K562 treated with DMSO at 1 percent for 48 hours (cell line): ENCODE data around the gene LIPH. TPM values are rescaled to one million over a fixed set of nuclear protein-coding genes. Genes with fewer than 3 reads are reported as not detected.

Experiments
- total RNA-seq: library from RNA; unstranded; fragments of 300-600 nt; gene quantifications from 2 replicates; pipeline ENCODE4 v1.2.3, GENCODE V29; 2022; ENCODE audit warnings: low replicate concordance; ENCODE audit errors: extremely low read depth

LIPH gene
- total RNA-seq, result not detected in 2 replicates

GRCh38 chr3:185552358-185552877, at the start of gene LIPH:
TSS of gene LIPH (minus strand) at chr3:185552588. CDS start at chr3:185552471, 117 bp downstream.

DNA sequence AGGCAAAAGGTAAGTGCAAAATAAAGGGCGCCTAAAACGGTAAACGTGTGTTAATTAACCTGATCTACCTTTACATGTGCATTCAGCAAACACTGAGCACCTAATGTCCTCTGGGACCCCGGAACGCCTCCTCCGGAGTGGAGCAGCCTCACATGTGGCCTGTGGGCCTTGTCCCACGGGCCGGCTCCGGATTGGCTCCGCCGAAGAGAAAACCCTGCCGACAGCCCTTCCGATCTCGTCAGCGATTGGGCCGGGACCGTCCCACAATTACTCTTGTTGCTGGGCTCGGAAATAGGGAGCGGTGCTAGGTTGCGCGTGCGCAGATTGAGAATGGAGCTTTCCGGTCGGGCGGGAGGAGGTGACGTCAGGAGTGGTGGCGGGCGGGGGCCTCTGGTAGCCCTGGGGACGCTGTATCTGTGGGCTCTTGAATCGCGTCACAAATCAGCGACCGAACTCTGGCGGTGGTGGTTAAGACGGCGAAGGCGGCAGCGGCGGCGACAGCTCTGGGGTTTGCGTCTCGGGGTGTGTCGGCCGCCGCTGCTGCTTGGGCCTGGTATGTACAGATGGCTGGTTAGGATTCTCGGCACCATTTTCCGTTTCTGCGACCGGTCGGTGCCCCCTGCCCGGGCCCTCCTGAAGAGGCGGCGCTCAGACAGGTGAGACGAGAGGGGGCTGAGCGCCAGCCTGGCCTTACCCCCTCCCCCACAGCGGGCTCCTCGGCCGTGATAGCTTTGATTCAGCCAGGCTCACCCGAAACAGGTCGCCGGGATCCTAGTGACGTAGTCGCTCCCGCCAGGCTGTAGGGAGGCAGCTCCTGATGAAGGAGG, 33.7 kb upstream of the LIPH start, which contains the start of gene SENP2:
Gene SENP2 (plus strand): TSS at position 437 of the 827 bp plus-strand sequence. CDS start 119 bp downstream, at position 556.

DNA sequence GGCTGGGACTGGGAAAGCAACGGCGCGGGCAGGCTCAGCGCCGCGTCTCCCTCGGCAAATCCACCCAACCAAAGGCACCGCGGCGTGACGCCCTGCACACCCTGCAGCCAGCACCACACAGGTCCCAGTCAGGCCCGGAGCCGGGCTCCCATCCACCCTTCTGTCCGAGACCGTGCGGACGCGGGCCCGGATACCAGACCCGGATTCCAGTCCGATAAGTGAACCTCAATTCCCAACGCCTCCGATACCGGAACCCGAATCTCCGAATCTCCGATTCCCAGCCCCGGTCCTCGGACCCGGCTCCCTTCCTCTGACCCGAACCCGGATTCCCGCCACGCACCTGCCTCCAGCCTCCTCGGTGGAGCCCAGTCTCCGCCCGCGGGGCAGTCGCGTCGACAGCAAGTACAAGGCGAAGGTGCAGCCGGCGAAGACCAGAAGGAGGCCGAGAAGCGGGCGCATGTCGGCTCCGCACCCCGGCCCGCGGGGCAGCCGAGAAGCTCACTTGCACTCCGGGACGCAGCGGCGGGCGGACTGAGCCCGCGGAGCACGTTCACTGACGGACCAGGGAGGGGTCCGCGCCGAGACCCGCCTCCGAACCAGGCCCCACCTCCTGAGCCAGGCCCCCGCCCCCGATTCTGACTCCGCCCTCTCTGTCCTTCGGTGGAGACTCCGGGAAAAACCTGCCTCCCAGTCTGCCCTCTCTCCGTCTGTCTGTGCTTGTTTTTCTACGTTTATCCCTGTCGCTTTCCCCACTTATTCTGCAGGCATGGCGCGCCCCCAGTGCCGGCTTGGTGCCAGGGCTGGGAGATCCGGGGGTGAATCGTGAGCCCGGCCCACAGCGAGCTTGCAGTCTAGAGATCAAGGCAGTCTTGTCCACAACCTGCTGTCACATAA, 53.6 kb downstream of the LIPH start, which contains the start of gene TMEM41A:
Gene TMEM41A (minus strand): TSS at position 533 of the 894 bp plus-strand sequence. CDS start 74 bp downstream, at position 459.

Other genes starting within 250 kb of the LIPH start
- gene MAP3K13, start 189.5 kb downstream of the LIPH start, total RNA-seq, result not detected in 2 replicates
- not detected in 2 replicates for gene TMEM41A, start 53.6 kb downstream of the LIPH start, total RNA-seq
- gene SENP2, start 33.7 kb upstream of the LIPH start, total RNA-seq, result not detected in 2 replicates